ENCODE measurements around the gene ANKRD55.

GRCh38 chr5:56259002-56259511 is 25.9 kb upstream of the ANKRD55 start:
- TF ChIP-seq CTCF (conservative IDR thresholded peaks at IDR 0.05; ENCODE audit: low read depth, low read length): no peak
- TF ChIP-seq EZH2 (IDR thresholded peaks at IDR 0.05; ENCODE audit: low read length, unreplicated experiment): no peak
- no peak for TF ChIP-seq EZH2phosphoT487 (IDR thresholded peaks at IDR 0.05; ENCODE audit: borderline replicate concordance, low read length)
